Thoracic aorta (tissue), 2 donors: Measurements from ENCODE around the gene TCF7L2. TPM values are rescaled to one million over a fixed set of nuclear protein-coding genes. Genes with fewer than 3 reads are reported as not detected.

Experiments
- ATAC-seq: fragments of 150-250 bp; one replicate; pipeline ENCODE4 v1.8.0; 2017; ENCODE audit warnings: low read depth; ENCODE audit not compliant: insufficient number of reproducible peaks, low FRiP score
- DNase-seq: peaks from one replicate; pipeline ENCODE4 v3.0.0-alpha.2; 2020; ENCODE audit warnings: low spot score
- H3K27ac ChIP-seq, 2 donors: fragments of 200-600 bp; sonication (generic); 1 replicate in 1 of 2; 2 replicates in 1 of 2; pipeline ENCODE4 v1.5.1; 2016; ENCODE audit warnings: mild to moderate bottlenecking in 2 of 2, moderate library complexity in 2 of 2
- H3K27me3 ChIP-seq: fragments of 200-600 bp; sonication (generic); replicated peaks from 2 replicates; pipeline ENCODE4 v1.6.0; 2016; ENCODE audit warnings: mild to moderate bottlenecking; ENCODE audit not compliant: insufficient read depth
- H3K36me3 ChIP-seq: fragments of 200-600 bp; sonication (generic); one replicate; pipeline ENCODE4 v1.5.1; 2016
- H3K4me1 ChIP-seq, 2 donors: fragments of 200-600 bp; sonication (generic); 1 replicate in 1 of 2; 2 replicates in 1 of 2; pipeline versions ENCODE4 v1.5.1 to v1.6.0; 2016; ENCODE audit warnings: low read depth in 2 of 2, mild to moderate bottlenecking in 1 of 2; ENCODE audit not compliant: control insufficient read depth in 1 of 2
- H3K4me3 ChIP-seq: fragments of 200-600 bp; sonication (generic); 2 replicates; pipeline ENCODE4 v1.5.1; 2016; ENCODE audit warnings: mild to moderate bottlenecking
- H3K9me3 ChIP-seq: fragments of 200-600 bp; sonication (generic); 2 replicates; pipeline ENCODE4 v1.5.1; 2016
- total RNA-seq, 2 donors: library from RNA; depleted of rRNA; stranded (reverse); fragments of >200 nt; gene quantifications; one replicate each; pipeline versions ENCODE4 v1.1.0 to v1.2.3, GENCODE V29; 2016
- TF ChIP-seq, protein P1 (sequence below): fragments of 200-600 bp; sonication (generic); IDR thresholded peaks from one replicate; pipeline ENCODE4 v1.5.1; 2019; ENCODE audit warnings: antibody characterized with exemption

Gene TCF7L2
- total RNA-seq, 2 donors from 2014 or later = 21.4 to 50.5 TPM

DNA sequence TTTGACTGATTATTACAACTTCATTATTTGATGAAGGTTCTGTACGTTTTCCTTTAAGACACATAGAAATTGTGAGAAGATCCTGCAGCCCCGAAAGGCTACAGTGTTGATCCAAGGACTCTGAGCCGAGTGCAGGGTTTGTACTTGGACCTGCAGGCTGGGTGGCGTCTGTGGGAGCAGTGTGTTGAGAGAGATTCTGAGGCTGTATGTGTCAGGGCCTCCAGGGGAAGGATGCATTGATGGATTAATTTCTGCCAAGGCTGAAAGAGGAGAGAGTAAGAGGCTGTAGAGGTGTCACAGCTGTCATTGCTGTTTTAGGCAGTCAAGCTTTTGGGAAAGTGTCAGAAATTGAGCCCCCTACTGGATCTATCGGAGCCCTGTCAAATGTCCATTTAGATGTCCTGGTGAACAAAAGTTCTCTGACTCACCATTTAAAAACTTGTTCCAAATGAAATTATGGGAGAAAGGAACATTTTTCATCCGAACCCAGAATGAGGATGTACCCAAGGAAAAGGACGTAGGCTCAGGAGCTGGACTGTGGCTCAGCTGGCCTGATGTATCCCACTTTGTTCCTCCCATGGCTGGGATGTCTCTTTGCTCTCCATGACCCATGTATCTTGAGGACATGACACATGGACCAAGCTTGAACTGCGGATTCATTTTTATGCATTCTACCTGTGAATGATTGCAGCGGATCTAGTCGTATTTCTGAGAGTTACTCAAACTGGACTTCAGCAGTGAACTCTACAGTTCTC, 102.2 kb downstream of the TCF7L2 start:
- DNase-seq (no peak), ATAC-seq (no peak)
- no peaks in the 10 kb centered on the region for H3K9me3 ChIP-seq
- TF ChIP-seq, protein P1, sequence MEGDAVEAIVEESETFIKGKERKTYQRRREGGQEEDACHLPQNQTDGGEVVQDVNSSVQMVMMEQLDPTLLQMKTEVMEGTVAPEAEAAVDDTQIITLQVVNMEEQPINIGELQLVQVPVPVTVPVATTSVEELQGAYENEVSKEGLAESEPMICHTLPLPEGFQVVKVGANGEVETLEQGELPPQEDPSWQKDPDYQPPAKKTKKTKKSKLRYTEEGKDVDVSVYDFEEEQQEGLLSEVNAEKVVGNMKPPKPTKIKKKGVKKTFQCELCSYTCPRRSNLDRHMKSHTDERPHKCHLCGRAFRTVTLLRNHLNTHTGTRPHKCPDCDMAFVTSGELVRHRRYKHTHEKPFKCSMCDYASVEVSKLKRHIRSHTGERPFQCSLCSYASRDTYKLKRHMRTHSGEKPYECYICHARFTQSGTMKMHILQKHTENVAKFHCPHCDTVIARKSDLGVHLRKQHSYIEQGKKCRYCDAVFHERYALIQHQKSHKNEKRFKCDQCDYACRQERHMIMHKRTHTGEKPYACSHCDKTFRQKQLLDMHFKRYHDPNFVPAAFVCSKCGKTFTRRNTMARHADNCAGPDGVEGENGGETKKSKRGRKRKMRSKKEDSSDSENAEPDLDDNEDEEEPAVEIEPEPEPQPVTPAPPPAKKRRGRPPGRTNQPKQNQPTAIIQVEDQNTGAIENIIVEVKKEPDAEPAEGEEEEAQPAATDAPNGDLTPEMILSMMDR = peak; percentile 35
- no peaks in the 10 kb centered on the region for H3K36me3 ChIP-seq
- peak overlapping the region; percentile 69 to 95 for H3K27ac ChIP-seq
- H3K4me3 ChIP-seq = peak overlapping the region; percentile 21
- H3K27me3 ChIP-seq = no peaks in the 10 kb centered on the region
- H3K4me1 ChIP-seq = peaks cover 45 to 99% of the 10 kb centered on the region in 2 donors

DNA sequence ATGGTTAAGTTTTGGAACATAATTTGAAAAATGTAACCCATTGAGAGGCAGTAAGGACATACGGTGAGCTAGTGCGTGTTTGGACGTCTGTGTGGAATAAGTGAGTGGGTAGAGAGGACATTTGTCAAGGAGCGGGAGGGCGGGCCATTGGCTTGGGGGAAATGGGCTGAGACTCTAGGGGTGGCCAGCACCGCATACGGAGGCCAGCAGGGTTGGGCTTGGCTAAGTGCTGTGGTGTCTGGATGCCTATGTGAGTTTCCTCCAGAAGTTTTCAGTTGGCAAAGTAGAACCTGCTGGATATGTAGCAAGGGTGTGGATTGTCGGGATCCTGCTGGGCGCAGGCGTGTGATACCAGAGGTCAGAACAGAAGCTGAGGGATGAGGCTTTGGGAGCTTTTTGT, 103.0 kb downstream of the TCF7L2 start:
- peak; percentile 64 for ATAC-seq

DNA sequence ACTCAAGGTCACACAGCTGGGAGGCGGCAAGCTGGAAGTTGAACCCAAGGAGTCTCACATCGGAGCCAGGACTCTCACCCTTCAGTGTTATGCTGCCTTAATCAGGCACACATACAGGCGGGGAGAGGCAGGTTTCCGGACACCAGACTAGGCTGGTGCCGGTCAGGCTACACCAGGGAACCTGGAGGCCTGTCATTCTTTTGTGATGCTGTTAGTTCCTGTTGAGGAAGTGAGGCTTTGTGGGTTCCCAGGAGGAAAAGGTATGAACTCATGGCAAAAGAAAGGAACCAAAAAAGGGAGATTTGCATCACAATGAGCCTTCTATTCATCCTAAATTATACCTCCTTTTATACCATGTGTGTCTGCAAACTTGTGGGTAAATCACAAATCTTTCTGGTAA, 103.8 kb downstream of the TCF7L2 start:
- DNase-seq (no peak), ATAC-seq (peak; percentile 25)
- Histone ChIP-seq H3K27ac (peak overlapping the region; percentile 90 to 95), H3K4me1 (peaks cover 33 to 99% of the 10 kb centered on the region in 2 donors), H3K4me3 (peak overlapping the region; percentile 25), H3K9me3 (no peaks in the 10 kb centered on the region), H3K27me3 (no peaks in the 10 kb centered on the region), H3K36me3 (no peaks in the 10 kb centered on the region)
- TF ChIP-seq, protein P1 = no peak

More for the DNA sequence above, 103.0 kb downstream of the TCF7L2 start:
- Histone ChIP-seq H3K27me3 (no peaks in the 10 kb centered on the region), H3K27ac (peak overlapping the region; percentile 90 to 95), H3K36me3 (no peaks in the 10 kb centered on the region), H3K4me3 (peak overlapping the region; percentile 25), H3K9me3 (no peaks in the 10 kb centered on the region), H3K4me1 (peaks cover 37 to 99% of the 10 kb centered on the region in 2 donors)
- TF ChIP-seq, protein P1 = no peak
- DNase-seq = peak; percentile 69

DNA sequence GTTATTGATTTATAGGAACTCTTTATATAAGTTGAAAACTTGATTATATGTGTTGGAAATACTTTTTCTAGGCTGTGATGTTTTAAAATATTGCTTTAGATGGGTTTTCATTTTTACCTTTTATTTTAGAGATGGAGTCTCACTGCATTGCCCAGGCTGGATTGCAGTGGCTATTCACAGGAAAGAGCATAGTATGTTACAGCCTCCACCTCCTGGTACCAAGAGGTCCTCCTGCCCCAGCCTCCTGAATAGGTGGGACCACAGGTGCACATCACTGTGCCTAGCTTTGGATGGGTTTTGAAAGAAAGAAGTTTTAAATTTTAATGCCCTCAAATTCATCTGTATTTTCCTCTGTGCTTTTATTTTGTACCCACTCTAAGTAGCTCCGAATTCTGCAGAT, 105.4 kb downstream of the TCF7L2 start:
- no peak overlapping the region for H3K4me3 ChIP-seq
- no peaks in the 10 kb centered on the region for H3K36me3 ChIP-seq
- no peak for ATAC-seq
- peak overlapping the region; percentile 90 to 91 for H3K27ac ChIP-seq
- DNase-seq = no peak
- H3K4me1 ChIP-seq = peaks cover 40 to 95% of the 10 kb centered on the region in 2 donors
- H3K9me3 ChIP-seq = no peaks in the 10 kb centered on the region
- TF ChIP-seq, protein P1 = no peak
- no peaks in the 10 kb centered on the region for H3K27me3 ChIP-seq

DNA sequence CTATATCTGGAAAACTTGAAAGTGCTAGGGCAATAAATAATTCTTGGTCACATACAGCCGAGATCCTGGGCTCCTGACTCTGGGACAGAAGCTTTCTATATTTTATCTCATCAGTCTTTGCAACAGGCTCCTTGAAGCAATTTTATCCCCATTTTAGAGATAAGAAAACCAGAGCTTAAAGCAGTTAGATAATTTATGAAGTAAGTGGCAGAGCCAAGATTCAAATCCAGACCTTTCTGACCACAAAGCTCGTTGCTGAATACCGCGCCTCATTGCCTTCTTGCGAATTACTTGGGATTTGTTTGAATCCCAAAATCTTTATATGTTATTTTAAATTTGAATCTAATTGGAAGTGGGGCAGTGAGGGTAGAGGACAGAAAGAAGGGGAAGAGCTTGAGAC, 106.0 kb downstream of the TCF7L2 start:
- no peaks in the 10 kb centered on the region for H3K36me3 ChIP-seq
- no peak overlapping the region for H3K4me3 ChIP-seq
- no peaks in the 10 kb centered on the region for H3K9me3 ChIP-seq
- no peaks in the 10 kb centered on the region for H3K27me3 ChIP-seq
- ATAC-seq (no peak), DNase-seq (no peak)
- peaks cover 38 to 95% of the 10 kb centered on the region in 2 donors for H3K4me1 ChIP-seq
- H3K27ac ChIP-seq = peak overlapping the region; percentile 90 to 91
- TF ChIP-seq, protein P1 = no peak
